Stimulated activated CD8-positive, alpha-beta memory T cell treated with anti-CD3 and anti-CD28 coated beads, Interleukin-12 subunit alpha, Interleukin-12 subunit beta, amount 100 ng/mL, for 4 hours (primary cell): Measurements from ENCODE around the gene NACC2.

ENCODE experiments used
- DNase-seq: peaks from one replicate; pipeline ENCODE4 v3.0.0-alpha.2; 2020; ENCODE audit warnings: low read depth

NACC2 gene

DNA sequence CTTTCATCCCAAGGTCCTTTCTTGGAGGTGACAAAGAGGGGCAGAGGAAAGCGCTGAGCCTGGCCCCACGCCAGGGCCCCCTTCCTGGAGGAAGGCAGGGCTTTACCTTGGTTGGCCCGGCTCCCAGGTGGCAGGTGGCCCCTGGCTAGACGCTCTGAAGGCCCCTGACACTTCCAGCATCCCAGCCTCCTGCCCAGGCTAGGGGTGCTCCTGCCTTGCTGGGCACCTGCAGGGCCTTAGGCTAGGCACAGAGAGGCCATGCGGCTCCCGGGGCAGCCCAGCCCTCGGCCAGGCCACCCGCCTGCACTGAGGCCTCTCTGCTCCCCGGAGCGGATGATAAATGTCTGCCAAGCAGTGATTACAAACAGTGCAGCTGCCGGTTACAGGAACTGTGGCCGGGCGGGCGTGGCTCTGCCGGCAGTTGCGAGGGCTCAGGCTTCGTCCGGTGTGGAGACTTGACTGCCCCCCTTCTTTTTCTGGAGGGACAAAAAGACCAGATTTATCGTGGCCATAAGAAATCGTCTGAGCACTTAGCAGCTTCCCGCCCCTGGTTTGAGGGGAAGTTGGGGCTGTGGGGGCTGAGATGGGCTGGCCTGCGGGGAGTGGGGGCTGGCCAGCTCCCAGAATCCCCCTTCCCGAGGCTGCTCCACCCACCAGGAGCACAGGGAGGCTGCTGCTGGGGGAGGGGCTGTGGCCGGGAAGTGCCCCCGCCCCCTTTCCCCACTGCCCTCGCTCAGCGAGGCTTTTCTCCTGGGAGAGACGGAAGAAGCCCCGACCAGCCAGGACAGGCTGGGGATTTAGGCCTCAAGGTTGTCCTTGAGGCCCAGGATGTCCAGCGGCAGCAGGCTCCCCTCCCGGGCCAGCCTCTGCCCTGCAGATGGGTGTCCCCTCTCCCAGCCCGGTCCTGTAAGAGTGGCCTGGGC is 102.3 kb downstream of the NACC2 start:
- no peak for DNase-seq

GRCh38 chr9:135991771-135992170 is 103.3 kb downstream of the NACC2 start:
- DNase-seq, result no peak

DNA sequence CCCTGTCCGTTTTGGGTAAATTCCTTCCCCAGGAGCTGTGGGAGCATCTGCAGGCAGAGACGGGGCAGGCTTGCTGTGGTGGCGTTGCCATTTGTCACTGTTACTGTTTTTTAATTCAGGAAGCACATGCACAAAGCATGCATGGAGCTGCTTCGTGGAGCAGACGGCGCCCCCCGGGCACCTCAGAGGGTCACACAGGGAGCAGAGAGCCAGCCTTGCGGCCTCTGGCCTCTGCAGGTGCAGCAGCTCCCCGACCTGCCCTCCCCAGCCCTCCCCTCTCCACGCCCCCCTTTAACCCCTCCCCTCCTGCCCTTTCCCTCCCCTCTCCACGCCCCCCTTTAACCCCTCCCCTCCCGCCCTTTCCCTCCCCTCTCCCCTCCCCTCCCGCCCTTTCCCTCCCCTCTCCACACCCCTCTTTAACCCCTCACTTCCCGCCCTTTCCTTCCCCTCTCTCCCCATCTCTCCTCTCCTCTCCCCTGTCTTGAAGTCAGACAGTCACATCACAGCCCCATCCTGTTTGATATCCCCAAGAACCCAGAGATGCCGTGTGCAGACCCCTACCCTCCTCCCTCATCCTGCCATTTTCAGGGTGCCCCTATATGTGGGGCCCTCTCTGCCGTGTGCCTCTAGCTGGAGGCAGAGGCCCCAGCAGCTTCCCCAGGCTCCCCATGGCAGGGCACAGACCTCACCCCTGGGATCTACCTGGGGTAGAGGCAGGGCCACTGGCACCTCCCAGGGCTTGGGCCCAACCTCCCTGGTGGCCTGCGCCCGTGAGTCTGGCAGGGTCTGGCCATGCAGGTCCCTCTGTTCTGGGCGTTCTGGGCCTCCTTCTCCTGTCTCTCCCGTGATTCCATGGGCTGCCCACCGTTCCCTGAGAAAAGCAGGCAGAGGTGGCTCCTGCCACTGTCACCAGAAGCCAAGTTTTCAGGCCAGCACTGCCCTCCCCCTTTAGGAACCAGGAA is 104.3 kb downstream of the NACC2 start:
- no peak for DNase-seq

GRCh38 chr9:135989722-135990467 is 105.2 kb downstream of the NACC2 start:
- DNase-seq, result no peak

DNA sequence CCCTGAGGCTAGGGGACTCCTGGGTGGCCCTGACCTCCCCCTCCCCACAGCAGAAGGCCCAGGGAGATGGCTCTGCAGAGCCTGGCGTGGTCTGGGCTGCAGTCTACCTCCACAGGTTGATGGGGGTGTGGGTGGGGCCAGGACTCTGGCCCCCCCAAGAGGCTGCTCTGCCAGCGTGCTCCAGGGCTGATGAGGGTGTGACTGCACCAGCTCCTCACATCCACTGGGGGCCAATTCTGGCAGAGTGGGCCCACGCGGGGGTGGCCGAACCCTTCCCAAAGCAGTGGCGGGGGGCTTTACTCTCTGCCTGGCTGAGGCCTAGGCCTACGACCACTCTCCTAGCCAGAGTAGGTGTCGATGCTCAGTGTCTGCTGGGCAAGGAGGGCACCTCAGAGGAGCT is 105.9 kb downstream of the NACC2 start:
- DNase-seq, result no peak

DNA sequence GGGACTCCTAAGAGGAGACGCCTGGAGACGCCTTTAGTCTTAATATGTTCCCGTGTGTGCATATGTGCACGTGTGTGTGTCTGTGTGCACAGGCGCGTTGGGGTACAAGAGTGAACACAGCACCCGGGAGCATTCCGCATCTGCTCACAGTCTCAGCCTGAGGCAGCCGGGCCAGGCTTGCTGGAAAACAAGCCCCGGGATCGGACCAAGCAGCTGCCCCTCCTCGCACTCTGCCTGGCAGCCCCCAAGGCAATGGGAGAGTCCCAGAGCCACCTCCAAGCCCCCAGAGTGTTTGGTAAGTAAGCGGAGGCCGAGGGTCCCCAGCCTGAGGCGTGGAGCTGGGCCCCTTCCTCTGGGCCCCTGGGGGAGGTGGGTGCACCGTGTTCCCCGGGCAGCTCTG is 106.6 kb downstream of the NACC2 start:
- no peak for DNase-seq

DNA sequence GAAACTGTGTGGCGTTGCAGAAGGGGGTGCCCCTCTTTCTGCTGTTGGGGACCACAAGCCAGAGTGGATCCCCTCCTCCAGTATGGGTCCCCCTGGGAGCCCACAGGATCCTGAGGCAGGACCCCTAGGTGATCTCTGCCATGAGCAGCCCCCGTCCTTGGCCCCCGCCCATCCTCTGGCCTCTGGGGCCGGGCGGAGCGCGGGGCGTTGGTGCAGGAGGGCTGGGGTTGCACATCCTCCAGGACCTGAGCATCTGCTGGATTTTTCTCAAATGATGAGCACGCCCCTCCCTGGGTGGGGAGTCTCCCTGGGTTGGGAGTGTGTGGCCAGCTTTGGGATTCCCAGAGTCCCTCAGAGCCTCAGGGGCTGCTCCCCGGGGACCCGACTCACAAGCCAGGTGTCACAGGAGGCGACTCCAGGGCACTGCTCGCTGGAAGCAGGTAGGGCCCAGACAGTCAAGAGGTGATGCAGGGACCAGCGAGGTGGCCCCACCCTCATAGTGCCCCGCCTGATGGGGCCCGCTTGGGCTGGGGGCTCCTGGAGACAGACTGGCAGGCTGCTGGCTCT is 107.2 kb downstream of the NACC2 start:
- DNase-seq, result no peak

GRCh38 chr9:135986605-135987004 is 108.5 kb downstream of the NACC2 start:
- no peak for DNase-seq

DNA sequence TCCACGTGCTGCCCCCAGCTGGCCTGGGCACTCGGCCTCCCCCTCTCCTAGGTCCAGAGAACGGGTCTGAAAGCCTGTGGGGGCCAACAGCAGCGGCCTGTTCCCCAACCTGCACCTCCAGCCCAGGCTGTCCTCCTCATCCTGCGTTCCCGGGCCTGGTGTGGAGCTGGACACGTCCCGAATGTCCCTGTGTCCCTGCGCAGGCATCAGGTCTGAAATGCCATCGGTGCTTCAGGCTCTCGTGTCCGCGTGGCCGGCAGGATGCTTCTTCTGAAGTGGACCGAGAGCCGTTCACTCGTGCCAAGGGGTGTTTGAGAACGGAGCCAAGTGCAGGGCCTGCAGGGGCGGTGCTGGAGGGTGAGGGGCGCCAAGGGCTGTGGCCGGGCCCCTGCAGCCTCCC is 109.2 kb downstream of the NACC2 start:
- no peak for DNase-seq

GRCh38 chr9:135985459-135985774 is 109.7 kb downstream of the NACC2 start:
- DNase-seq, result no peak

- DNase-seq, result no peak
Observed at GRCh38 chr9:135984072-135984710, 110.9 kb downstream of the NACC2 start.

DNA sequence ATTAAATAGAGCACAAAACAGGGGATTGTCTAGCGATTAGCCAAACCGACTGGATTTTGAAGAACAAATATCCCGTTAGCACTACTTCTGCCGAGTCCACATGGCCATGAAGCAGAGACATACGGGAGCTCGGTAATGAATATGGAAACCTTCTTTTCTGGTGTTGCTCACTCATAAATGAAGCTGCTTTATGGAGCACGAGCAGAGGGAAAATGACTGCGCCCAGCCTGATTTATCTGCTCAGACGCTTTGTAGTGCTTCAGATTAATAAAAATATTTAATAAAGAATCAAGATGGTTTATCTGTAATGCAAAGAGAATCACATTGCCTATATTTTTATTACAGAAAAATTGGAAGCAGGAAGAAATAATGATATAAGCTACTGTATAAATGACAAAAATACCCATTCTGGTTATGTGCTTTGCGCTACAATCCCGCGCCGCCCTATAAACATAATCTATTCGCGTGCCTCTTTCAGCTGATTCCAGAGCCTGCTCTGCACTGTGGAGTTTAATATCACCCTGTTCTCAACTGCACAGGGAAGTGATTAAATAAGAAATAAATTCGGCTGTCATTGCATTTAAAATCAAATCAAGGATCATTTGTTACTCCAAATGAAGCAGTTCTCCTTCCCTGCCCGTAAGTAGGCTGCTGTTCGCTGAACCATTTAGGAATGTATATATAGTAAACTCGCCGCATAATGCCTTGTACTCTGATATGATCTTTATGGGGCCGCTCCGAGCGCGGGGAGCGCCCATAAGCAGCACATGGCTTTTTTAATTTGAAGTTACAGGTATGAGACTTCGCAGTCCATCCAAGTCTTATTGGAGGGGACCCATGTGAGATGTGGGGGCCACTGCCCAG is 111.6 kb downstream of the NACC2 start:
- no peak for DNase-seq

DNA sequence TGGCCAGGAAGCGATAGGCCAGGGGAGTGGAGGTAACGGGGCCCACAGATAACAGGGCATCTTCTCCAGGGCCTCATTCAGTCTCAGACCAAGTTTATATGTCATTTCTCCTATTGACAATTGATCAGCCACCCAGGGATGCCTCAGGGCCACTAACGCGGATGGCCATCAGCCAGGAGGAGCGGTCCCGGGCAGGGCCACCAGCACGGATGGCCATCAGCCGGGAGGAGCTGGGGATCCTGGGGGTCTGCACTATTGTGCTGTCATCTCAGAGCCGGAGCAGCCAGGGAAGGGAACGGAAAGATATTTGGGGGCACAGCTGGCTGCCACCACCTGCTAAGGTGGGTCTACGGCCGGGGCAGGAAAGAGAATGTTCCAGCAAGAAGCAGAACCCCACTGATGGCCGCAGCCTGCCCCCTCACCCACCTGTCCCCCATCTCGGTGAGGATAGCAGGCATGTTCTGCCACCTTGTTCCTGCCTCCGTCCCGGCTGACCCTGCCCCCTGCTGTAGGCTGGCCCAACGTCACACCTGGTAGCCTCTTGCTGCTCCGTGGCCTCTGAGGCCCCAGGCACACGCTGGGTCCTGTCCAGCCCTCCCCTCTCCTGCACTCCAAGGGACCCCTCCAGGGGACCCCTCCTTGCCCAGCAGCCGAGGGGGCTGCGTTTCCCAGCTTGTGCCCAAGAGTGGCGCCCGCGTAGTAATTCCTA is 112.4 kb downstream of the NACC2 start:
- no peak for DNase-seq

- DNase-seq, result no peak
Observed at GRCh38 chr9:135980926-135981630, 114.0 kb downstream of the NACC2 start.

DNA sequence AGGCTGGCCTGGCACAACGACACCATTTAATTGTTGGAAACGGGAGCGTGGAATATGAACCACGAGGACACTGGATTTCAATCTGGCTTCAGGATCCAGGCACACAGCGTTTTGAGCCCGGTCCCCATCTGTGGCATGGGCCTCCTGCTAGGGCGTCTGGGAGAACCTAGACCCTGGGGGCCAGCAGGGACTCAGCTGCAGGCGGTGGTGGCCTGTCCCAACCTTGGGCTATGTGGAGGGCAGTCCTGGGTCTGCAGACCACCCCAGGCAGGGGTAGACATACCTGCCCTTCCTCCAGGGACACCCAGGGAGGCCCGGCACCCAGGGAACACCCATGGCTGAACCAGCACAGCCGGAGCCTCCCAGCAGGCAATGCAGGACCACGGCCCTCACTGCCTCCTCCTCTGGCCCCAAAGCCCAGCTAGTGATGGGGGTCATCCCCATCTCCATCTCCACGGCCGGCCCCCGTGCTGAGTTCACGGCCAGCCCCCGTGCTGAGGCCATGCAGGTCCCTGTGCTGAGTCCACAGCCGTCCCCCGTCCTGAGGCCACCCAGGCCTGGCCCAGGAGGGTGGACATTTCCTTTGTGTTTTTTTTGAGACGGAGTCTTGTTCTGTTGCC is 115.4 kb downstream of the NACC2 start:
- DNase-seq, result no peak

DNA sequence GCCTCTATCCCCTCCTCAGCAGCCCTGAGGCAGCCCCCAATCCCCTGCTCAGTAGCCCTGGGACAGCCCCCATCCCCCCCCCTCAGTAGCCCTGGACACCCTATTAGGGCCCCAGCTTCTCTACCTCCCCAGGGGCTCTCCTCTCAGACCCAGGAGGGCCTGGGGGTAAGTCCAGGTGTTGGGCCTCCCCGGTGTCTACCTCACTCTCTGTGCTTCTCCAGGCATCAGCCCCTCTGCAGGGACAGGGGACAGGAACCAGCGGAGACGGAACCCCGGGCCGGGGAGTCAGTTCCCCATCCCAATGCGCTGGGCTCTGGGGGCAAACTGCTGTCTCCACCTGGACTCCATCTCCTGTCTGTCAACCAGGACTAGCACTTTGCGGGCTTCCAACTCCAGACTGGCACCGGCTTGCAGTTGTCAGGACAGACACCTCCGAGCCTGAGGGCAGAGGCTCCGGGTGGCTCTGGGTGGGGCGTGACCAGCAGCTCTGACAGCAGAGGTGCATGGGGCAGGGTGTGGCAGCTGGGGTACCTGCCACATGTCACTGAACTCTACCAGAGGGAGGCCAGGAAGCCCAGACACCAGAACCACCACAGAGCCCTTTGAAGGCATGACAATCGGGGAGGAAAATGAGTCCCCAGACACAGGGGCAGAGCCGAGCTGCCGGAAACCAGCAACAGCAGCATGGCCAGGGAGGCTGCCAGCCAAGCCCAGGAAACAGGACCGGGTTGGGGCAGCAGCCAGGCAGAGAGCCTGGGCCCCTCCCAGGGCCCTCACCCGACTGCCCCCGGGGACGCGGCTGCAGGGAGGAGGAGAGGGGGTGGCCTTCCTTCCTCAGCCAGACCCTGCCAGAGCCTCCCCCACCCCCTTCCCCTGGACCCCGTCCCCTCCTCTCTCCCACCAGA is 116.2 kb downstream of the NACC2 start:
- no peak for DNase-seq

DNA sequence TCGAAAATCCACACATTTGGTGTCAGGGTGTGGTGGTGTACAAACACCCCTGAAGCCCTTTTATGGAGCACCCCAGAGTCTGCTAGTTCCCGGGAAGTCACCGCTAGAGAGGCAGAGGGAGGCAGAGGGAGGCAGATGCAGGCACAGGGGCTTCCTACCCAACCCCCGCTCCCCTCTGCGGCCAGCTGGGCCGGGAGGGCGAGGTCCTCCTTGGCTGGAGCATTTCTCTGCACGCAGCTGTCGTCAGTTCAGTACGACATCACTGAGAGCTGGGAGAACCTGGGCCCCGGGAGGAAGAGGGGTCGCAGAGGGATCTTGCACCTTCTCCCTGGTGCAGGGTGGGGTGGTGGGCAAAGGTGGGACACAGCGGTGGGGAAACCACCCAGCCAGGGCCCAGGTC is 118.1 kb downstream of the NACC2 start:
- DNase-seq, result no peak

DNA sequence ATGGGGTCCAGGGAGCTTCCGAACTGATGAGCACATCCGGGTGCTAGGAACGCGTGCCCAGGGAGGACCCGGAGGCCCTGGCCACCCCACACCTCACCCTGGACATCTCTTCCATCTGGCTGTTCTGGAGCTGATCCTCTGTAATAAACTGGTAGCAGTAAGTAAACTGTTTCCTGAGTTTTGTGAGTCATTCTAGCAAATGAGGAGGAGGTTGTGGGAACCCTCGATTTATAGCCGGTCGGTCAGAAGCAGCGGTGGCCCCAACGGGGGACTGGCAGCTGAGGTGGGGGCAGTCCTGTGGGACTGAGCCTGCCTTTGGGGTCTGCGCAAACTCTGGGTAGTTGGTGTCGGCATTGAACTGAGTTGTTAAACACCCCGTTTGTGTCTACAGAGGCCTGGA is 118.6 kb downstream of the NACC2 start:
- DNase-seq, result no peak
